IPS-NIHi7 (cell line): Measurements from ENCODE around the gene SMIM1.
"Not testable (repeated sequence)": the region's sequence is repeated elsewhere in the genome, so short reads cannot be mapped to it uniquely, and the experiment has no call there.

Source experiments
- DNase-seq: peaks from one replicate; pipeline ENCODE4 v3.0.0; 2012; ENCODE audit warnings: mixed read lengths; ENCODE audit errors: extremely low spot score

Gene SMIM1

GRCh38 chr1:3795453-3796214 lies 23.1 kb downstream of the SMIM1 start:
- DNase-seq = no peak

DNA sequence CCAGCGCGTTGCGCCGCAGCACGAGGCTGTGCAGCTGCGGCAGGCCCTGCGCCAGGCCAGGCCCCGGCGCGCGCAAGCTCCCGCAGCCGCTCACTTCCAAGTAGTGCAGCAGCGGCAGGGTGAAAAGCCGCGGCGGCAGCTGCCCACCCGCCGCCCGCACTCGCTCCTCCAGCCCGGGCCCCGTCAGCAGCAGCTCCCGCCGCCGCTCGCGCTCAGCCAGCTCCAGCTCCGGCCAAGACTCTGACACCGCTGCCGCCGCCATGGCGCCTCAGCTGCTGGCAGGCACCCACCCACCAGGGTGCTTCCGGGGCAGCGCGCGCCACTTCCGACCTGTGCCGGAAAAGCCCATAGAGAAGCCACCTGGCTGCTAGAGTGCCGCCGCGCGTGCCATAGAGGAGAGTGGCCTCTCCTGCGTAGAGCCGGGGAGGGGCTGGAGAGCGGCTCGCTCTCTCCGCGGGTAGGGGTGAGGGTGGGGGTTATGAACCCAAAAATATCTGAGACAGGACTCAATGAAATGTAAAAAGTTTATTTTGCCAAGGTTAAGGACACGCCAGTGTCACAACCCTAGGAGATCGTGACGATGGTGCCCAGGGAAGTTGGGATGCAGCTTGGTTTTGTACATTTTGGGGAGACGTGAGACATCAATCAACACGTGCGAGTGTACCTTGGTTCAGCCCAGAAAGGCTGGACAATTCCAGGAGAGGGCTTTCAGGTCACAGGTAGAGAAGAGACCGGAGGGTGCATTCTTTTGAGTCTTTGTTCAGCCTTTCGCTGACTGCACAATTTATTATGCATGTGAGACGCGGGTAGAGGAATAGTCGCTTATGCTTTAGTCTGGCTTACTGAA lies 23.9 kb downstream of the SMIM1 start, which contains the start of gene LRRC47:
Gene LRRC47 (minus strand): TSS at position 284 of the 847 bp plus-strand sequence. CDS start 22 bp downstream, at position 262.
- DNase-seq = peak; percentile 94

- DNase-seq = no peak
These were observed 27.6 kb downstream of the SMIM1 start for GRCh38 chr1:3799976-3800685.

- DNase-seq = not testable (repeated sequence)
These were observed 28.2 kb downstream of the SMIM1 start for GRCh38 chr1:3800795-3801194.

- no peak for DNase-seq
These were observed 31.5 kb downstream of the SMIM1 start for GRCh38 chr1:3803905-3804626.

GRCh38 chr1:3804627-3804944 lies 32.0 kb downstream of the SMIM1 start:
- not testable (repeated sequence) for DNase-seq

DNA sequence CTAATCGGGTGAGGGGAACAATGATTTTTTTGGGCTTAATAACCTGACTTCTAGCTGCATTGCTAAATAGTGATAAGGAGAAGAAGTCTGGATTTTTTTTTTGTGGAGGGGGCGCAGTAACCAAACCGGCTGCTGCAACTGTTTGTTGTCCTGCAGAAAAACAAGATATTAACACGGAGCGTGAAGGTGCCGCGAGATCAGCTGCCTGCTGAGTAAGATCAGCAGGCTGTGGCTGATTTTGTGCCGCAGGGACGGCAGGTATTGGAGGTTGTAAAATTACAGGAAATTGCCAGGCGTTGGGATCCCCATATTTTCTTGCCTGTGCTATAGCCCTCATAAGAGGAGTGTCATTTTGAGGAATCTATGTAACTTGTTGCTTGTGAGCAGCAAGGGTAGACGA lies 32.5 kb downstream of the SMIM1 start:
- no peak for DNase-seq

DNA sequence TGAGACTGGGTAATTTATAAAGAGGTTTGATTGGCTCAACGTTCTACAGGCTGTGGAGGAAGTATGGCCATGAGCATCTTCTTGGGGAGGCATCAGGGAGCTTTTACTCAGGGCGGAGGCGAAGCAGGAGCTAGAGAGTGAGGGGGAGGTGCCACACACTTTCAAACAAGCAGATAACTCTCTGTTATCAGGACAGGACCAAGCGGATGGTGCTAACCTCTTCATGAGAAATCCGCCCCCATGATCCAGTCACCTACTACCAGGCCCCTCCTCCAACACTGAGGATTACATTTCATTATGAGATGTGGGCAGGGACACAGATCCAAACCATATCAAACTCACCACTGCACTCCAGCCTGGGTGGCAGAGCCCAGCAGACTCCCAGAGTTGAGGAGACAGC lies 35.2 kb downstream of the SMIM1 start:
- DNase-seq = no peak

GRCh38 chr1:3809680-3810079 lies 37.1 kb downstream of the SMIM1 start:
- no peak for DNase-seq

DNA sequence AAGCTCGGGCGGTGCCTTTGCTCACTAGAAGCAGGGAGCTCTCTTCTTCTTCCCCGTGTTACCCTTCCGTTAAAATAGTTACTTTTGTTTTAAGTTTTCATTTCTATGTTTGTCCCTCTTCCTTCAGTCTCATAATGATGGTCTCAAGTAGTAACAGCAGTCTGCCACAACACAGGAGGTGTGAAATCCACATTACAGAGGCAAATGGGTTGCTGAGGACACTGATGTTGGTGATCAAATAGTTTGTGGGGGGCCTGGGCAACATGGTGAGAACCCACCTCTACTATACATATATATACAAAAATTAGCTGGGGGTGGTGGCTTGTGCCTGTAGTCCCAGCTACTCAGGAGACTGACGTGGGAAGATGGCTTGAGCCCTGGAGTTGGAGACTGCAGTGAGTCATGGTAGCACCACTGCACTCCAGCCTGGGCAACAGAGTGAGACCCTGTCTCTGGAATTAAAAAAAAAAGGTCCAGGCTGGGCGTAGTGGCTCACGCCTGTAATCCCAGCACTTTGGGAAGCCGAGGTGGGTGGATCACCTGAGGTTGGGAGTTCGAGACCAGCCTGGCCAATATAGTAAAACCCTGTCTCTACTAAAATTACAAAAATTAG lies 37.7 kb downstream of the SMIM1 start:
- DNase-seq = not testable (repeated sequence)

DNA sequence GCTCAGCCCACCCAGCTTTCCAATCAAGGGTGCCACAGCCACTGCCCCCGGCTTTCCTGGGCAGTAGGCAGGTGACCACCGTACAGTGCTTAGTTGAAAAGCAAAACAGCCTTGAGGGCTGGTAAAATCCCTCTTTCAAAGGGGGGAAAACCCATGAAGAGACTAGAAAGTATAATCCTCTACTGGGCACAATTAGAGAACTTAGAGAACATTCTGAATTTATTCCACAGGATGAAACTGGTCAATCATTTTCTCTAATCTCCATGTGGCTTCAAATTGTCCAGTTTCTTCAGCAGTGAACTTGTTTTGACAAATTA lies 39.0 kb downstream of the SMIM1 start:
- no peak for DNase-seq

DNA sequence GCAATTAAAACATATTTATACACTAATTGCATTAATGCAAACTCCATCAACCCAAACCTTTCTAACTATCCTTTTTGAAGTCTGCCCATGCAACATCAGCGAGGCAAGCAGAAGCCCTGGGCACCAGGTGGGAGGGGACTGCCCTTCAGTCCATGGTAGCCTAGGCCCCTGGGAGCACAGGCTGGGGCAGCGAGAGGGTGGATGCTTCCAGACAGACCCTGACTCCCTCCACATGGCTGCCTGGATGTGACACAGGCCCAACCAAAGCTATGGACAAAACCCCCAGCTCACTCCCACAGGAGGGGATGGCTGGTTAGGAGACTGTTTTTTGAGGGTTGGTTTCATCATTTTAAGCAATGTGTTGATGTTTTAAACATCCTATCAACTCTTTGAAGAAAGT lies 41.5 kb downstream of the SMIM1 start:
- no peak for DNase-seq

- no peak for DNase-seq
These were observed 42.4 kb downstream of the SMIM1 start for GRCh38 chr1:3814771-3815561.

DNA sequence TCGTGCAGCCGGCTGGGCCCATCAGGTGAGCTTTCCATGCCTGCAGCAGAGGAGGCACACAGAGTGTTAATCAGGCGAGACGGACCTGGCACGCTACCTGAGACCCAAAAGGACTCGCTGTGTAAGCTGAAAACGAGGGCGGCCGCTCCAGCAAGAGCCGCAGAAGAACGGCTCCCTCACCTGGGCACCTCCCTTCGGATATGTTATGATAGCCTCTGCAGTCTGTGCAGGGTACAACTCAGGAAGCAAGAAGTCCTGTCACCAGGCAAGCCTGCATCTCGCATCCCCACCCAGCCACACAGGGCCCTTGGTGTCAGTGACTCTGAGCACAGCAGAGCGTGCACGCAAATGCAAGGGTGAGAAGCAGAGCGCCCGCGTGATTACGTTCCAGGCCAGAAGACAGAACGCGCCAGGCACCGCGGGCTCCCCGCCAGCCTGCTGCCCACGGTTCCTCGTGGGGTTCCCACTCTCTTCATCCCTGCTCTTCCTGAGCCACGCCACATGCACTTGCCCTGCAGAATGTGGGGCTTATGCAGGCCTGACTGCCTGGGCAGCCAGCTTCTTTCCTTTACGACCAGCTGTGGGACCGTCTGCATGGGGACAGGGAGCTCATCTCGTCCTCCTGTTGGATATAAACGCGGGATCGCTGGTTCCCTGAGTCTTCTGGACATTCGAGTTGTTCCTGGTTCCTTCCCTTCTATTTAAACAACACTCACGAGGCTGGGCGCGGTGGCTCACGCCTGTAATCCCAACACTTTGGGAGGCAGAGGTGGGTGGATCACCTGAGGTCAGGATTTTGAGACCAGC lies 44.0 kb downstream of the SMIM1 start:
- DNase-seq = no peak

GRCh38 chr1:3817138-3817740 lies 44.7 kb downstream of the SMIM1 start:
- no peak for DNase-seq

GRCh38 chr1:3817821-3818597 lies 45.5 kb downstream of the SMIM1 start:
- no peak for DNase-seq

DNA sequence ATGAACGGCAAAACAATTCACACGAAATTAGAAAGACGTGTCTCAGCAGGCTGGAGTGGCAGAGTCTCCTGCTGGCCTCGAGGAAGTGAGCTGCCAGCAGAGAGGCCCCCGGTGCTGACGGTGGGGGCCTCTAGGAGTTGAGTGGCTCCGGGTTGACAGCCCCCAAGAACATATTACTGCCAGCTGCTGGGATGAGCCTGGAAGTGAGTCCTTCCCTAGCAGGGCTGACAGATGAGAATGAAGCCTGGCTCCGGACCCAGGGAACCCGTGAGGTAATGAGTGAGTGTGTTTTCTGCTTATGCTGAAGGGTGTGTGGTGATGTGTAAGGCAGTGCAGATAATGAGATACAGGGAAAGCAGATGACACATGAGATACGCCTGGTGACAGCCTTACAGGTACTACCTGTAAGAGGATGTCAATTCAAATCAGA lies 47.2 kb downstream of the SMIM1 start:
- DNase-seq = no peak

- DNase-seq = no peak
These were observed 47.8 kb downstream of the SMIM1 start for GRCh38 chr1:3820316-3820715.

- no peak for DNase-seq
These were observed 48.5 kb downstream of the SMIM1 start for GRCh38 chr1:3821004-3821403.
